Measurements from ENCODE around the gene PCDHGC4. TPM values are rescaled to one million over a fixed set of nuclear protein-coding genes. Genes with fewer than 3 reads are reported as not detected.

Gene PCDHGC4
- total RNA-seq, 2 donors from 2014 or later: 3.8 to 4.1 TPM

DNA sequence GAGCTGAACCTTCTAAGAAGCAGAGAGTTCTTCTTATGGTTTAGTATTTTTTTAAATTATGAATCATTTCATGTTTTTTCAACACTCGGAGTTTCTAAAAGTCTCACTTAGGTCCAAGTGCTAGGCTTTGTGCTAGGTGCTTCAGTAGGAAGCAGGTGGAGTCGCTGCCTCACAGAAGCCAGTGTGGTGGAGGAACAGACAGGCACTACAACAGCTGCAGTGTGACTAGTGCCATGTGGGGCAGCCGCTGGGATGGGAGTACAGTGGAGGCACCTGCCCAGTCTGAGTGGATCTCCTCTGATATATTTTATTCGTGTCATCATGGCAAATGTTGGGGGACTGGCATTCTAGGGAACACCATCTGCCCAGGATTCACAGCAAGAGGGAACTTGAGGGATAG is 19.4 kb downstream of the PCDHGC4 start:
- no peak for DNase-seq (ENCODE audit: low spot score)
- WGBS: 92% methylated on average over 4 of the region's 4 CpGs
- TF ChIP-seq, protein P1, sequence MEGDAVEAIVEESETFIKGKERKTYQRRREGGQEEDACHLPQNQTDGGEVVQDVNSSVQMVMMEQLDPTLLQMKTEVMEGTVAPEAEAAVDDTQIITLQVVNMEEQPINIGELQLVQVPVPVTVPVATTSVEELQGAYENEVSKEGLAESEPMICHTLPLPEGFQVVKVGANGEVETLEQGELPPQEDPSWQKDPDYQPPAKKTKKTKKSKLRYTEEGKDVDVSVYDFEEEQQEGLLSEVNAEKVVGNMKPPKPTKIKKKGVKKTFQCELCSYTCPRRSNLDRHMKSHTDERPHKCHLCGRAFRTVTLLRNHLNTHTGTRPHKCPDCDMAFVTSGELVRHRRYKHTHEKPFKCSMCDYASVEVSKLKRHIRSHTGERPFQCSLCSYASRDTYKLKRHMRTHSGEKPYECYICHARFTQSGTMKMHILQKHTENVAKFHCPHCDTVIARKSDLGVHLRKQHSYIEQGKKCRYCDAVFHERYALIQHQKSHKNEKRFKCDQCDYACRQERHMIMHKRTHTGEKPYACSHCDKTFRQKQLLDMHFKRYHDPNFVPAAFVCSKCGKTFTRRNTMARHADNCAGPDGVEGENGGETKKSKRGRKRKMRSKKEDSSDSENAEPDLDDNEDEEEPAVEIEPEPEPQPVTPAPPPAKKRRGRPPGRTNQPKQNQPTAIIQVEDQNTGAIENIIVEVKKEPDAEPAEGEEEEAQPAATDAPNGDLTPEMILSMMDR (IDR thresholded peaks at IDR 0.05): no peak
- TF ChIP-seq POLR2AphosphoS5 (IDR thresholded peaks at IDR 0.05) (no peak), POLR2A (IDR thresholded peaks at IDR 0.05) (no peak)
- Histone ChIP-seq H3K4me1 (replicated peaks) (no peaks in the 10 kb centered on the region), H3K27me3 (replicated peaks; ENCODE audit: insufficient read depth) (no peaks in the 10 kb centered on the region), H3K36me3 (no peaks in the 10 kb centered on the region), H3K27ac (no peak overlapping the region), H3K9me3 (no peaks in the 10 kb centered on the region), H3K4me3 (no peak overlapping the region)
- intact Hi-C loops (cut with DNase I): no loop called here

DNA sequence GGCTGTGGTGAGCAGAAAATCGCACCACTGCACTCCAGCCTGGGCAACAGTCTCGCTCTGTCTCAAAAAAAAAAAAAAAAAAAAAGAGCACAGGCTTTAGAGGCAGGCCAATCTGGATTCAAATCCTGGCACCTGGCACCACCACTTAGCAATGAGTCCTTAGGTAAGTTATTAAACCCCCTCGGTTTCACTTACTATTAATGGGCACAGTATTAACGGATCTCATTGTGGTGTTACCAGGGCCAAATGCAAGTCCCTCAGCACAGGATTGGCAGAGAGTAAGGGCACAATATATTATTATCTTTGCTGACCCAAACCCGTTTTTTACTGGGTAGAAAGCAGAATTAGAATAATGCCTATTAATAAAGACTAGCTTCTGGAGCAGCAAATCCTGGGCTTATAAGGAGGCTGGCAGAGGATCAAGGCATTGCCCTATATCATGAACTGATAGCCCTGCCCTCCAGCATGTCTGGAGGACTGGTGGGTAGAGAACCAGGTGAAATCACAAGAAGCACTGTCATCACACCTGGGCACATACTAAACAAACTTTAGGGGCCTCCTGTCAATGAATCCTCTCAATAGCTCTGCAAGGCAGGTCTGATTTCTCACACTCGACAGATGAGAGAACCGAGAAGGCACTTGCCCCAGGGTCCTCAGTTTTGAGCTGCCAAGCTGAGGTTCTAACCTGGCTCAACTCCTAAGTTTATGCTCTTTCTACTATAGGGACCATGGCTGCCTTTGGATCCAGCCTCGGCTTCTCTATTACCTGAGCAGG is 21.7 kb downstream of the PCDHGC4 start:
- no peak for DNase-seq (ENCODE audit: low spot score)
- H3K9me3 ChIP-seq: no peaks in the 10 kb centered on the region
- peak overlapping the region in 1 of 2 donors; percentile 56 for H3K27ac ChIP-seq
- H3K4me1 ChIP-seq (replicated peaks): no peaks in the 10 kb centered on the region
- H3K27me3 ChIP-seq (replicated peaks; ENCODE audit: insufficient read depth): no peaks in the 10 kb centered on the region
- no peak overlapping the region for H3K4me3 ChIP-seq
- 69% methylated on average over 8 of the region's 8 CpGs for WGBS
- intact Hi-C loops (cut with DNase I): no loop called here
- H3K36me3 ChIP-seq: no peaks in the 10 kb centered on the region
- no peak for TF ChIP-seq POLR2A (IDR thresholded peaks at IDR 0.05)
- no peak for TF ChIP-seq POLR2AphosphoS5 (IDR thresholded peaks at IDR 0.05)
- TF ChIP-seq, protein P1 (IDR thresholded peaks at IDR 0.05): no peak

DNA sequence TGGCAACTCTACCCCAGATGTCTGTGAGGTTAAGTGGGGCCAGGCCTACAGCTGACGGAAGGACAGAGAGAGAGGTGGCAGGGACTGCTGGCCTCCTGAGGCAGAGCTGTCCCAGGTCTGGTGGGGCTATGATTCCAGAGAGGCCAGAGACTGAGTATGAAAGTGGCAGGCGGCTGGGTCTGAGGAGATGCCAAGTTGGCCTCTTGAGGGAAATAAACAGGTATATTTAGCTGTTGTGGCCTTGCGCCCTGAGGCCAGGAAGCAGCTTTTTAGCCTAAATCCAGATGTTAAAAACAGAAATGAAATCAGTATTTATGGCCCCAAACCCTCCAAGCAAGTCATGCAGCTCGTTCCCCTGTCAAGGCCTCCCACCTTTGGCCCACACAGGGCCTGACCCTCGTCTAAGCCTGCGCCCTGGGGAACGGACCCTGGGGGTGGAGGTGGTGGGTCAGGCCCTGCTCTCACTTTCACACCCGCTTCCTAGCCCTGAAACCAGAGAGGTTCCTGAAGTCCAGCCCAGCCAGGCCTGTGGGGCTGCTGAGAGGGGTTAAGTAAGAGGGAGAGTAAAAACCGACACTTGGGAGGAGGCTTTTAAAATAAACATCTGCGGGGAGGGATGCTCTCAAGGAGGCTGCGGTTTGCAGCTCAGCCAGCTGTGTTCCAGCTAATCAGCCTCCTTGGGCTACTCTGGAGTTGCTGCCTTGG is 22.7 kb downstream of the PCDHGC4 start:
- H3K4me1 ChIP-seq (replicated peaks): no peaks in the 10 kb centered on the region
- no peak for DNase-seq (ENCODE audit: low spot score)
- no peak for TF ChIP-seq POLR2A (IDR thresholded peaks at IDR 0.05)
- TF ChIP-seq POLR2AphosphoS5 (IDR thresholded peaks at IDR 0.05): no peak
- TF ChIP-seq, protein P1 (IDR thresholded peaks at IDR 0.05): no peak
- no peaks in the 10 kb centered on the region for H3K9me3 ChIP-seq
- no peaks in the 10 kb centered on the region for H3K27me3 ChIP-seq (replicated peaks; ENCODE audit: insufficient read depth)
- no peak overlapping the region for H3K4me3 ChIP-seq
- WGBS: 47% methylated on average over 11 of the region's 11 CpGs
- intact Hi-C loops (cut with DNase I): no loop called here
- H3K27ac ChIP-seq: peak overlapping the region; percentile 56 to 63
- no peaks in the 10 kb centered on the region for H3K36me3 ChIP-seq

DNA sequence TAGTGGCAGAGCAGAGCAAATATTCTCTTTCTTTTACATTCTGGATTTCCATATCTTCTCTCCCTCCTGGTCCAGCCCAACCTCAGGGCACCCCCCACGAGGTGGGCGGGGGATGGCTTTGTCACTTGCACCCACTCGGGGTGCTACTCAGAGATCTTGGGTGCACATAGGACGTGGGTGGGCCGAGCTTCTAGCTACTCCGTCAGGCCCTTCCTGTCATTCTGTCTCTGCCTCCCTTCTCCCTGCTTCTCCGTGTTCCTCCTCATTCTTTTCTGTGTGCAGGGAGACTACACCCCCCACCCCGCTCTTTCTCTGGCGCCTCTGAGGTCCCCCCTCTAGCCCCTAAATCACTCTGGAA is 23.6 kb downstream of the PCDHGC4 start:
- intact Hi-C loops (cut with DNase I): no loop called here
- Histone ChIP-seq H3K9me3 (no peaks in the 10 kb centered on the region), H3K4me1 (replicated peaks) (no peaks in the 10 kb centered on the region), H3K36me3 (no peaks in the 10 kb centered on the region), H3K27ac (peak overlapping the region; percentile 56 to 63), H3K27me3 (replicated peaks; ENCODE audit: insufficient read depth) (no peaks in the 10 kb centered on the region), H3K4me3 (no peak overlapping the region)
- WGBS: 24% methylated on average over 9 of the region's 9 CpGs
- TF ChIP-seq POLR2AphosphoS5 (IDR thresholded peaks at IDR 0.05): no peak
- no peak for TF ChIP-seq POLR2A (IDR thresholded peaks at IDR 0.05)
- TF ChIP-seq, protein P1 (IDR thresholded peaks at IDR 0.05): no peak
- no peak for DNase-seq (ENCODE audit: low spot score)
